ENCODE measurements around the gene MCRIP2. TPM values are rescaled to one million over a fixed set of nuclear protein-coding genes. Genes with fewer than 3 reads are reported as not detected.

Gene MCRIP2
- polyA plus RNA-seq, 3 donors, result 10.2 to 31.8 (median 22.6) TPM

DNA sequence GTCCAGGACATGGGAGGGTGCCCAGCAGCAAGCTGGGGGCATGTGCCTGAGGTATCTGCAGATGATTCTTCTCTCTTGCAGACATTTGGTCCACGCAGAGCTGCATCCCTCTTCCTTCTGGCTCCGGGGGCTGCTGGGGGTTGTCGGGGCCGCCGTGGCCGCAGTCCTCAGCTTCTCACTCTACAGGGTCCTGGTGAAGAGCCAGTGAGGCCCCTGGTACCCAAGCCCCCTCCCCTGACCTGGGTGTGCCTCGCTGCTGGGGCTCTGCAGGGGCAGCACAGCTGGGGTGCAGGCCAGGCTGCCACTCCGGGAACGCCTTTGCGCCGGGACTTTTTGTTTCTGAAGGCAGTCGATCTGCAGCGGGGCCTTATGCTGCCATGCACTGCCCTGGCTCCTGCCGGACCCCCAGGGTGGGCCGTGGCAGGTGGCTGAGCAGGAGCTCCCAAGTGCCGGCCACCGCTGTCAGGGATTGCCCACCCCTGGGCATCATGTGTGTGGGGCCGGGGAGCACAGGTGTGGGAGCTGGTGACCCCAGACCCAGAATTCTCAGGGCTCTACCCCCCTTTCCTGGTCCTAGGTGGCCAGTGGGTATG lies 31.9 kb downstream of the MCRIP2 start:
- no peak for DNase-seq (ENCODE audit: extremely low read depth in 1 of 11, low read depth in 9 of 11, low spot score in 4 of 11)

DNA sequence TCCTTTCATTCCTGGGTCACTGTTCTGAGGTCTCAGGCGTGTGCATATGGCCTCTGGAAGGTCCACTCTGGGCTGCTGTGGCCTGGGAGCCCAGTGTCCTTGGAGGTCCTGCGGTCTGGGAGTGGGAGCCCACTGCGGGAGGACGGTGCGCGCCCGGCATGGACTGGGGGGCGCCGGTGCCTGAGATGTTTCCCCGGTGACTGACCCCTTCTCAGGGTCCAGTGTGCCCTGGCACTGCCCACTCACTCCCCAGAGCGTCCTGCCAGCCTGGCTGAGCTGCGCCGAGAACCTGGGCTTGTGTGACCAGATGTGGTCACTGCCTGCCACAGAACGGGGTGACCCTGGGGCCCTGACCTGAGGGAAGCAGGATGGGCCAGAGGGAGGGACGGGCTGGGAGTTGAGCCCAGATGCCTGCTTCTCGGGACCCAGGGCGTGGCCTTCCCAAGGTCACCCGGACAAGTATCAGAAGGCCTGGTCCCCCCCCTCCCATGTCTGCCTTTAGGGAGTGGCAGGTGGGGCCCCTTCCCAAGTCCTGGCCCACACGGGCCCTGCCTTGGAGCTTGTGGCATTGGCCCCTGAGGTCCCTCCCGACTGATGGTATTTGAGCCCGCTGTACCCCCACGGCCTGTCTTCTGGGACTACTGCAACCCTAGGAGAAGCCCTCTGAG lies 32.7 kb downstream of the MCRIP2 start:
- no peak for DNase-seq (ENCODE audit: extremely low read depth in 1 of 11, low read depth in 9 of 11, low spot score in 4 of 11)

DNA sequence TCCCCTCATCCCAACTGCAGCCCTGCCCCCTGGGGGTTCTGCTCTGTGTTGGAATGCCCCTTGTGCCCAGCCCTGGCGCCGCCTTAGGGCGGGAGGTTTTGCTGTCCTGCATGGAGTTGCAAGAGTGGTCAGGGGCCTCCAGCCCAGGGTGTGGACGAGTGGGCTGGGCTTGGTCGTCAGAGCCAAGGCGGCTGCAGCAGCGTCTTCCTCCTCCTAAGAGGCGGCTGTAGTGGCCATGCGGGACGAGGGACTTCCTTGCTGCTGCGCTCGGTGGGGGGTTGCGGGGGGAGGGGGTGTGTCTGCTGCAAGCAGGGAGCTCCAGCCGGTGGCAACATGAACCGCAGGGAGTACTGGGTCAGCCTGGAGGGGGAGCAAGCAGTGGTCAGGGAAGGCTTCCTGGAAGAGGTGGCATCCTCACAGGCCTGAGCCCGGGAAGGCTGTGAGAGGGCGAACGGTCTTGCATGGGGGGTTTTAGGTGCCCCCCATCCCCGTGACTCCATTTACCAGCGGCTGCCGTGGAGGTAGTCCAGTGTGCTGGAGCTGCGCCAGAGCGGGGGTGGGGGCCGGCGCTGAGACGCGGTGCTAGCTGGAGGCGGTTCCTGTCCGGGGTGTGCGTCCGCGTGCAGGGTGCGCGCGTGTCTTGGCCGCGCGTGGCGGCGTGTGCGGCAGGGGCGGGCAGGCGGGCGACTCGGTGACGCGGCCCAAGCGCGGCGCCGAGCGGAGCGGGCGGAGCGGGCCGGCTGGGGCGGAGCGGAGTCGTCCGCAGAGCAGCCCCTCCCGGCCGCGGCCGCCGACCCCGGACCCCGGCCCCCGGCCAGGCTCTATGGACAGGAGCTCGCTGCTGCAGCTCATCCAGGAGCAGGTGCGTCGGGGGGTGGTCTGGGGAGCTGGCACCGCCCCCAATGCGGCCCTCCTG lies 33.6 kb downstream of the MCRIP2 start, which contains the start of gene RHBDL1:
RHBDL1 (plus strand) TSS at position 704 of the 916 bp plus-strand sequence; CDS start at position 824, 120 bp downstream.
- no peak for DNase-seq (ENCODE audit: extremely low read depth in 1 of 11, low read depth in 9 of 11, low spot score in 4 of 11)

DNA sequence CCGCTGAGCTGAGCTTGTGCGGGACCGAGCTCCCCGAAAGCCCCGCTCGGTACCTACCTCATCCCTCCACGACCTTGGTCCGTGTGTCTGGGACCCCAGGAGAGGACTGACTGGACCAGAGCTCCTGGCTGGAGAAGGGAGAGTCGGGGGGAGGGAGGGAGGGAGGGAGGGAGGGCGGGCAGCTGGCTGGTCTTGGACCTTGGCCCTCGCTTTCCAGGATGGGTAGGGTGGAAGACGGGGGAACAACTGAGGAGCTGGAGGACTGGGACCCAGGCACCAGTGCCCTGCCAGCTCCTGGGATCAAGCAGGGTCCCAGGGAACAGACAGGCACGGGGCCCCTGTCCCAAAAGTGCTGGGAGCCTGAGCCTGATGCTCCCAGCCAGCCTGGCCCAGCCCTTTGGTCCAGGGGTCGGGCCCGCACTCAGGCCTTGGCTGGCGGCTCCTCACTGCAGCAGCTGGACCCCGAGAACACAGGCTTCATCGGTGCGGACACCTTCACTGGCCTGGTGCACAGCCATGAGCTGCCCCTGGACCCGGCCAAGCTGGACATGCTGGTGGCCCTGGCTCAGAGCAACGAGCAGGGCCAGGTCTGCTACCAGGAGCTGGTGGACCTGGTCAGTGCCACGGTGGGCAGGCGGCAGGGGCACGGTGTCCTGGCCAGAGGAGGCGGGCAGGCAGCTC lies 34.4 kb downstream of the MCRIP2 start:
- DNase-seq (ENCODE audit: extremely low read depth in 1 of 11, low read depth in 9 of 11, low spot score in 4 of 11), result no peak

DNA sequence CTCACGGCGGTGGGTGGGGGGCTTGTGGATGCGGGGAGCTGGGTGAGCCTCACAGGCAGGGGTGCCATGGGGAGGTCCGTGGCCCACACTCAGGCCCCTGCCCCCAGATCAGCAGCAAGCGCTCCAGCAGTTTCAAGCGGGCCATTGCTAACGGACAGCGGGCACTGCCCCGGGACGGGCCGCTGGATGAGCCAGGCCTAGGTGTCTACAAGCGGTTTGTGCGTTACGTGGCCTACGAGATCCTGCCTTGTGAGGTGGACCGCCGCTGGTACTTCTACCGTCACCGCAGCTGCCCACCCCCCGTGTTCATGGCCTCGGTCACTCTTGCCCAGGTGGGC lies 34.9 kb downstream of the MCRIP2 start:
- no peak for DNase-seq (ENCODE audit: extremely low read depth in 1 of 11, low read depth in 9 of 11, low spot score in 4 of 11)

DNA sequence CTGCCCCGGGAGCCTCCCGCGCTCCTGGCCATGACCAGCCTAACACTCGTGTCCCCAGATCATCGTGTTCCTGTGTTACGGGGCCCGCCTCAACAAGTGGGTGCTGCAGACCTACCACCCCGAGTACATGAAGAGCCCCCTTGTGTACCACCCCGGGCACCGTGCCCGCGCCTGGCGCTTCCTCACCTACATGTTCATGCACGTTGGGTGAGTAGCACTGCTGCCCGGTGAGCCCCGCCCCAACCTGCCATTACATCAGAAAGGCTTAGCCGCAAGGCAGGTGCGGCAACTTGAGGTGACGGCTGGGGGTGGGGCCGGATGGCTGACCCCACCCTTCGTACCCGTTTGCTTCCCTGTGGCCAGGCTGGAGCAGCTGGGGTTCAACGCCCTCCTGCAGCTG lies 35.3 kb downstream of the MCRIP2 start:
- no peak for DNase-seq (ENCODE audit: extremely low read depth in 1 of 11, low read depth in 9 of 11, low spot score in 4 of 11)

DNA sequence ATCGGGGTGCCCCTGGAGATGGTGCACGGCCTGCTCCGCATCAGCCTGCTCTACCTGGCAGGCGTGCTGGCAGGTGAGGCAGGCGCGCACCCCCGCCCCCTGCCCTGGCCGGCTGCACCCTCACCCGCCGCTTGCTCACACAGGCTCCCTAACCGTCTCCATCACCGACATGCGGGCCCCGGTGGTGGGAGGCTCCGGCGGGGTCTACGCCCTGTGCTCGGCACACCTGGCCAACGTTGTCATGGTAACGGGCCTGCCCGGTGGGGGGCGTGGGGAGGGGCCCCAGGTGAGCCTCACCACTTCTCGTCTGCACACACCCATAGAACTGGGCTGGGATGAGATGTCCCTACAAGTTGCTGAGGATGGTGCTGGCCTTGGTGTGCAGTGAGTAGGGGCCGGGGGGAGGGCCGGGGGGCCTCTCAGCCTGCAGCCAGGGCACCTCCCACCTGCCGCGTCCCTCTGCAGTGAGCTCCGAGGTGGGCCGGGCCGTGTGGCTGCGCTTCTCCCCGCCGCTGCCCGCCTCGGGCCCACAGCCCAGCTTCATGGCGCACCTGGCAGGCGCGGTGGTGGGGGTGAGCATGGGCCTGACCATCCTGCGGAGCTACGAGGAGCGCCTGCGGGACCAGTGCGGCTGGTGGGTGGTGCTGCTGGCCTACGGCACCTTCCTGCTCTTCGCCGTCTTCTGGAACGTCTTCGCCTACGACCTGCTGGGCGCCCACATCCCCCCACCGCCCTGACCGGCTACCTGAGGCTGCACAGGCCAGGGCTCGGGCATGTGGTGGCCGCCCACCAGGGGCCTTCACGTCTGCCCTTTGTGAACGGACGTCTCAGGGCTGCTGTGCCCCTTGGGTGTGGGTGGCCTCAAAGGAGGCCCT lies 35.9 kb downstream of the MCRIP2 start:
- DNase-seq (ENCODE audit: extremely low read depth in 1 of 11, low read depth in 9 of 11, low spot score in 4 of 11), result no peak

DNA sequence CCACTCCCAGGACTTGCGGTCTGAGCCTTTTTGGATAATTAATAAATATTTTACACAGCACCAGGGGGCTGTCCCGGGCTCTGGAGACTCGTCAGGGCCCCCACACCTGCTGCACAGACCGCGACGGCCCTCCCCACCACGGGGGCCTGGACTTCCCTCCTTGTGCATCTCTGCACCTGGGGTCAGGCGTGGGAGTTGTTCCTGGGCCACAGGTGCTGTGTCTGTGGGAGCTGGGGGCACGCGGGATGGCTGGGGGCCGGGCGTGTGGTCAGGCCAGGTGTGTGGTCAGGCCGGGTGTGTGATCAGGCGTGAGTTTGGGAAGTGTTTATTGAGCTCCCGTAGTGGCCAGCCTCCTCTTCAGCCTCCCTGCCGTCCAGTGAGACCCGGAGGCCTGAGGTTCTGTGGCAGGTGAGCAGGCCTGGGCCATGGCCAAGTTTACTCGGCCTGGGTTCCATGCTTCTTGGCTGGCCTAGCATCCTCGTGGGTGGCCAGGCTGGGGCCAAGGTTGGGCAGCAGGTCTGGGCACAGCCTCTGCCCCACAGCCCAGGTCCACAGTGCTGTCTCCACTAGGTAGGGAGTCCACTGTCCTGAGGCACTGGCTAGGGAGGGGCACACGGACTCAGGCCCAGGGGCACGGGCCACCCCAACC lies 36.7 kb downstream of the MCRIP2 start:
- no peak for DNase-seq (ENCODE audit: extremely low read depth in 1 of 11, low read depth in 9 of 11, low spot score in 4 of 11)

DNA sequence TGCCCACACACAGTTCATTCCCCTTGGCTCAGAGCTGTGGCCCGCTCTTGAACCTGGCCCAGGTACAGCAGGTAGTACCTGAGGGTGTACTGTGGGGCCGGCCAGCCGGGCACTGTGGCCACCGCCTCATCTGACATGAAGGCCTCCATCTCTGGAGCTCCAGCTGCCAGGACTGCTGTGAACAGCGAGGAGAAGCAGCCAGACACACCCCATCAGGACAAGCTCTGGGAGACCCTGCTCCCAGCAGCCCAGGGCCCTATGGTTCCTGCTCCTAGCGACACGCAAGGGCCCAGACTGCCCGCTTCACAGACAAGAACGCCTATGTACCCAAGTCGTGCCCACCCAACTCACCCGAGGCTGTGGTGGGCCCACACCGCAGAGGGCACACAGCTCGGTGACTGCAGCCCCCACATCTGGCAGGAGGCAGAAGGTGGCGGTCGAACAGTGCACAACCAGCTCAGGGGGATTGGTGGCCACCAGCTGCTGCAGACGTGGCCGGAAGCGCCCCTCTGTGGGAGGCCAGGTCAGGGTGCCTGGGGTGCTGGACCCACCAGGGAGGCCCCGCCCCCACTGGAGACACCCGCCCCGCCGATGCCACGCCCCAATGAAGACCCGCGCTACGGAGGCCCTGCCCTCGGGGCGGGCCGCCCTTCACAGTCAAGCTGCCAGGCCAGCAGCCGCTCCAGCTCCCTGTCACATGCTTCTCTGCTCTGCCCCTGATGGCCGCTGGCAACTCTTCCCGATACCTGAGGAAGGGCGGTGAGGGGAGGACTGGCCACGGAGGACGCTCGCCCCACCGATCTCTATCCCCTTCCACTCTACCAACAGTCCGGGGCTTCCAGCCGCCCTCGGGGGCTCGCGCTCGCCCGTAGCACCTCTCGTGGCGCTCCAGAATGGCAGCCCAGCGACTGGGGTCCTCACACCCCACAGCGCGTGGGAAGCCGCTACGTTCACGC lies 37.5 kb downstream of the MCRIP2 start:
- peak in 5 of 11 donors; percentile 33 to 61 (median 47) for DNase-seq (ENCODE audit: extremely low read depth in 1 of 11, low read depth in 9 of 11, low spot score in 4 of 11)

DNA sequence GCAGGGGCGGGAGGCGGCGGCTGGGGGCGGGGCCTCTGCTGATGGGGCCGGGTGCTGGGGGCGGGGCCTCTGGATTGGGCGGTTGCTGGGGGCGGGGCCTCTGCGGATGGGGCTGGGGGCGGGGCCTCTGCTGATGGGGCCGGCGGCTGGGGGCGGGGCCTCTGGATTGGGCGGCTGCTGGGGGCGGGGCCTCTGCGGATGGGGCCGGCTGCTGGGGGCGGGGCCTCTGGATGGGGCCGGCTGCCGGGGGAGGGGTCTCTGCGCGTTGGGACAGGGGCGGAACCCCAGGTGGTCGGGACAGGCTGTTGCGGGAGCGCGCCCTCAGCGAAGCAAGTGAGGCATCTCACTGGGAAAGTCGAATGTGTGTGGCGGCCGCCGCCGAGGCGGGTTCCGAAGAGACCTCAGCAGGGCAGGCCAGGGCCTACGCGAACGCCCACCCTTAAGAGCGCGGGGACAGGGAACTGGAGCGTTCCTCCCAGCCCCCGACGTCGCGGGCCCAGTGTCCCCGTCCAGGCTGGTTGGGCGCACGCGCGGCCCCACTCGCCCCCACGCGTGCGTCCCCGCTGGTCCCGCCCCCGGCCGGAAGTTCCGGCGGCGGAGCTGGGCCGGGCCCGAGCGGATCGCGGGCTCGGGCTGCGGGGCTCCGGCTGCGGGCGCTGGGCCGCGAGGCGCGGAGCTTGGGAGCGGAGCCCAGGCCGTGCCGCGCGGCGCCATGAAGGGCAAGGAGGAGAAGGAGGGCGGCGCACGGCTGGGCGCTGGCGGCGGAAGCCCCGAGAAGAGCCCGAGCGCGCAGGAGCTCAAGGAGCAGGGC lies 38.4 kb downstream of the MCRIP2 start, which contains the start of gene STUB1:
STUB1 (plus strand) TSS at position 597 of the 811 bp plus-strand sequence; CDS start at position 713, 116 bp downstream.
- DNase-seq (ENCODE audit: extremely low read depth in 1 of 11, low read depth in 9 of 11, low spot score in 4 of 11), result peak in 10 of 11 donors; percentile 47 to 83 (median 72)

DNA sequence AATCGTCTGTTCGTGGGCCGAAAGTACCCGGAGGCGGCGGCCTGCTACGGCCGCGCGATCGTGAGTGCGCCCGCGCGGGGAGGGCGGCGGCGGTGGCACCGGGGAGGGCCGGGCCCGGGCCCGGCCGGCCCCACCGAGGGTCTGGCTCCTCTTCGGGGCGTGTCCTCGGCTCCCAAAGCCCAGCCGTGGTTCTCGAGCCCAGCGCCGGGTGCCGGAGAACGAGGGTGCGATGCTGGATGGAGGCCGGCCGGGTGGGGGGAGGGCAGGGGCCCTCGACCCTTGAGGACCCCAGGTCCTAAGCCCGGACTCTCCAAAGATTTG lies 39.0 kb downstream of the MCRIP2 start:
- no peak for DNase-seq (ENCODE audit: extremely low read depth in 1 of 11, low read depth in 9 of 11, low spot score in 4 of 11)

DNA sequence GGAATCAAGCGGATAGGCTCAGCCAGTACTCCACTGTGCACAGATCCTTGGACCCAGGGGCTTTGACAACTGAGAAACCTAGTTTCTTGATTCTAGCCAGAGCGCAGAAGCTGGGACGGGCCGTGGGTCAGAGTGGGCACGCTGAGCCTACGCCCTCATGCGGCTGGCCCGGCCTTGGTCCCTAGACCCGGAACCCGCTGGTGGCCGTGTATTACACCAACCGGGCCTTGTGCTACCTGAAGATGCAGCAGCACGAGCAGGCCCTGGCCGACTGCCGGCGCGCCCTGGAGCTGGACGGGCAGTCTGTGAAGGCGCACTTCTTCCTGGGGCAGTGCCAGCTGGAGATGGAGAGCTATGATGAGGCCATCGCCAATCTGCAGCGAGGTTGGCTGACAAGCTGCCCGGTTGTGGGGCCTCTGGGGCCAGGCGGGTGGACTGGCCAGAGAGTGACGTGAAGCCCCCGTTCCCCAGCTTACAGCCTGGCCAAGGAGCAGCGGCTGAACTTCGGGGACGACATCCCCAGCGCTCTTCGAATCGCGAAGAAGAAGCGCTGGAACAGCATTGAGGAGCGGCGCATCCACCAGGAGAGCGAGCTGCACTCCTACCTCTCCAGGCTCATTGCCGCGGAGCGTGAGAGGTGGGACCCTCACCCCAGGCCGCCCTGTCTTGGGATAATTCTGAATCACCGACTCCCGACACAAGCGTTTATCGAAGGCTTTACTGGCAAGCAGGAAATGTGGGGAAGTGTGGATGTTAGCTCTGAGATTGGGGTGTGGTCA lies 39.5 kb downstream of the MCRIP2 start:
- no peak for DNase-seq (ENCODE audit: extremely low read depth in 1 of 11, low read depth in 9 of 11, low spot score in 4 of 11)

DNA sequence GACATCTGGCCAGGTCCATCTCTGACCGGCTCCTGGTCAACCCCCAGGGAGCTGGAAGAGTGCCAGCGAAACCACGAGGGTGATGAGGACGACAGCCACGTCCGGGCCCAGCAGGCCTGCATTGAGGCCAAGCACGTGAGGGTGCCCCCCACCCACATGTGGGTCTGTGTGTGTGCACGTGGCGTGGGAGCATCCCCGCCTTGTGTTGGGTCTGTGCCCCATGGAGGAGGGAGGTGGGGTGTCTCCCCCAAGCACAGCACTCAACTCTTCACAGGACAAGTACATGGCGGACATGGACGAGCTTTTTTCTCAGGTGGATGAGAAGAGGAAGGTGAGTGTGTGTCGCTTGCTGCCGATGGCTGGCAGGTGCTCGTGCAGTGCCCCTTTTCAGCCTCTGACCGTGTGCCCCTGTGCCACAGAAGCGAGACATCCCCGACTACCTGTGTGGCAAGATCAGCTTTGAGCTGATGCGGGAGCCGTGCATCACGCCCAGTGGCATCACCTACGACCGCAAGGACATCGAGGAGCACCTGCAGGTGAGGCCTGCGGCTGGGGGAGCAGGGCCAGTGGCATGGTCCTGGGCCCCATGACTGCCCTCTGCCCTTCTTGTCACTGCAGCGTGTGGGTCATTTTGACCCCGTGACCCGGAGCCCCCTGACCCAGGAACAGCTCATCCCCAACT lies 40.3 kb downstream of the MCRIP2 start:
- no peak for DNase-seq (ENCODE audit: extremely low read depth in 1 of 11, low read depth in 9 of 11, low spot score in 4 of 11)

DNA sequence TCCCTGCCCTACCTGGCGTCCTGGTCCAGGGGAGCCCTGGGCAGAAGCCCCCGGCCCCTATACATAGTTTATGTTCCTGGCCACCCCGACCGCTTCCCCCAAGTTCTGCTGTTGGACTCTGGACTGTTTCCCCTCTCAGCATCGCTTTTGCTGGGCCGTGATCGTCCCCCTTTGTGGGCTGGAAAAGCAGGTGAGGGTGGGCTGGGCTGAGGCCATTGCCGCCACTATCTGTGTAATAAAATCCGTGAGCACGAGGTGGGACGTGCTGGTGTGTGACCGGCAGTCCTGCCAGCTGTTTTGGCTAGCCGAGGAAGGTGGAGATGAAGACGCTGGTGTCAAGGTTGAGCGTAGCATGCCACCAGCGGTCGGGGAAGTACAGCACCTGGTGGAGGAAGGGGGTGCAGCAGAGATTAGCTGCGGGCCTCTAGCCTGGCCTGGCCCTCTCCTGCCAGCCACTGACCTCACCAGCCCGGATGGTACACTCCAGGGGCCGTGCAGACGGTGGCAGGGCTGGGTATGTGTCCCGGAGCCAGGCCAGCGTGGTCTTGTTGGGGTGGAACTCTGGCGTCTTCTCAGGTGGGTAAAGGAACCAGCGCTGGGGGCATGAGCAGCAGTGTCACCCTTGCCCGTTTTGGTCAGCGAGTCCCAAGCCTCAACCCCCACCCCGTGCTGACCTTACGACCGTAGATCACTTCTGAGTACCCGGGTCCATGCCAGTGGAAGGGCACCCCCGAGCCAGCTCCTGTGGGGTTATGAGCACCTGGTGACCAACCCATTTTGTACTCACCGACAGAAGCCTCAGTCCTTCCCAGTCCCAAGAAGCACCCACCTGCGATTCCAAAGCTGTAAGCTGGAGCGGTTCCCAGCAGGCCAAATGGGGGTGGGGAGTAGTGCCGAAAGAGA lies 41.1 kb downstream of the MCRIP2 start:
- no peak for DNase-seq (ENCODE audit: extremely low read depth in 1 of 11, low read depth in 9 of 11, low spot score in 4 of 11)
